Measurements from ENCODE around the gene WDR18.

DNA sequence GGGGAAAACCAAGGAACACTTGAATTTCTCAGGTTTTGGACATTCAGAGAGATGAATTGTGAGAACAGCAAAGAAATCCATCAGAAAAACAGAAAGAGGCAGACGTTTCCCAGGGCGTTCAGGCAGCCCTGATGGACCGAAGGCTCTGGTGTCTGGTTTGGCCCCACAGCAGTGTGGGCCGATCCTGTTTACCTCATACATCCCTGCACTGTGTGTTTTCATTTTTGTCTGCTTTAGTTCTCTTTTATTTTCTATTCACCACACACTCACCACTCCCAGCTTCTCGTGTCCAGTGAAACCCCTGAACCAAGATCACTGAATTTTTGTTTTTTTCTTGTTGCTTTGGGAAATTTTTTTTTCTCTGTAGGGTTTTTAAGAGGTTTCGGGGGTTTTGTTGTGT lies 11.9 kb upstream of the WDR18 start:
- TF ChIP-seq EP300 (IDR thresholded peaks at IDR 0.05) (no peak), POLR2A (IDR thresholded peaks at IDR 0.05) (no peak), POLR2AphosphoS5 (IDR thresholded peaks at IDR 0.05) (no peak)
- TF ChIP-seq, protein P1, sequence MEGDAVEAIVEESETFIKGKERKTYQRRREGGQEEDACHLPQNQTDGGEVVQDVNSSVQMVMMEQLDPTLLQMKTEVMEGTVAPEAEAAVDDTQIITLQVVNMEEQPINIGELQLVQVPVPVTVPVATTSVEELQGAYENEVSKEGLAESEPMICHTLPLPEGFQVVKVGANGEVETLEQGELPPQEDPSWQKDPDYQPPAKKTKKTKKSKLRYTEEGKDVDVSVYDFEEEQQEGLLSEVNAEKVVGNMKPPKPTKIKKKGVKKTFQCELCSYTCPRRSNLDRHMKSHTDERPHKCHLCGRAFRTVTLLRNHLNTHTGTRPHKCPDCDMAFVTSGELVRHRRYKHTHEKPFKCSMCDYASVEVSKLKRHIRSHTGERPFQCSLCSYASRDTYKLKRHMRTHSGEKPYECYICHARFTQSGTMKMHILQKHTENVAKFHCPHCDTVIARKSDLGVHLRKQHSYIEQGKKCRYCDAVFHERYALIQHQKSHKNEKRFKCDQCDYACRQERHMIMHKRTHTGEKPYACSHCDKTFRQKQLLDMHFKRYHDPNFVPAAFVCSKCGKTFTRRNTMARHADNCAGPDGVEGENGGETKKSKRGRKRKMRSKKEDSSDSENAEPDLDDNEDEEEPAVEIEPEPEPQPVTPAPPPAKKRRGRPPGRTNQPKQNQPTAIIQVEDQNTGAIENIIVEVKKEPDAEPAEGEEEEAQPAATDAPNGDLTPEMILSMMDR (IDR thresholded peaks at IDR 0.05): no peak
